Measurements from ENCODE around the gene MPG. TPM values are rescaled to one million over a fixed set of nuclear protein-coding genes. Genes with fewer than 3 reads are reported as not detected.
A peak's percentile ranks its signal among the peaks of the same experiment; 100 is the strongest.

The MPG gene
- total RNA-seq, 1 experiment from 2014 or later, result 41.1 TPM

DNA sequence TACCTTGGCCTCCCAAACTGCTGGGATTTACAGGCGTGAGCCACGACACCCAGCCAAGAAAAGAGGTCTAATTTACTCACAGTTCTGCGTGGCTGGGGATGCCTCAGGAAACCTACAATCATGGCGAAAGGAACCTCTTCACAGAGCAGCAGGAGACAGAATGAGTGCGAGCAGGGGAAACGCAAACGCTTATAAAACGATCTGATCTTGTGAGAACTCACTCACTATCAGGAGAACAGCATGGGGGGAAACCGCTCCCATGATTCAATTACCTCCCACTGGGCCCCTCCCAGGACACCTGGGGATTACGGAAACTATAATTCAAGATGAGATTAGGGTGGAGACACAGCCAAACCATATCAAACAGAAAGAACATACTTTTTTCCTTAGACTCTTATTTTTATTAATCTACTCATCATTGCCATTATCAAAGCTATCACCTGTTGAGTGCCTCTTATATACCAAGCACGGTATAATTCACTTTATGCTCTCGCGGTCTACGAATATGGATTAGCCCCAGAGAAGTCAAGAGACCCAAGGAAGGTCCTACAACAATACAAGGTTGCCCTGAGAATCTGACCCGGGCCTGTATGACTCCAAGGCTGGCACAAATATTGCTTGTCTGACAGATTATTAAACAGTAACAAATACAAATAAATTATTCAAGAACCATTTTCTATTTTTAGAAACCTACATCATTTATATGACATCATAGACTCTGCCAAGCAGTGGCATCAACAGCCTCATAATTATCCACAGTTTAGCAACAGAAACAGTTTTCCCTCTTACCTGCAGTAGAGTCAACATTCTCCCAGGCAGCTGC, 27.0 kb upstream of the MPG start:
- H3K36me3 ChIP-seq (ENCODE audit: control insufficient read depth, insufficient read depth, low read length), result 0 out of 2 replicates have a peak, but pooled peaks cover 3% of the 10 kb centered on the region
- H3K4me1 ChIP-seq, result no peaks in the 10 kb centered on the region
- no peaks in the 10 kb centered on the region for H3K9me3 ChIP-seq
- Mint-ChIP-seq H3K4me3 (ENCODE audit: unreplicated experiment) (peak overlapping the region; percentile 99), H3K27ac (ENCODE audit: unreplicated experiment) (no peak overlapping the region), H3K9me3 (ENCODE audit: unreplicated experiment) (no peaks in the 10 kb centered on the region), H3K36me3 (ENCODE audit: insufficient read depth, unreplicated experiment) (peaks cover 56% of the 10 kb centered on the region), H3K4me1 (ENCODE audit: low read depth, unreplicated experiment) (no peaks in the 10 kb centered on the region), H3K27me3 (ENCODE audit: insufficient read depth, unreplicated experiment) (no peaks in the 10 kb centered on the region)
- ChIA-PET CTCF (no interaction called here), POLR2A (no interaction called here)
- DNase-seq, result no peak
- TF ChIP-seq, protein P1, sequence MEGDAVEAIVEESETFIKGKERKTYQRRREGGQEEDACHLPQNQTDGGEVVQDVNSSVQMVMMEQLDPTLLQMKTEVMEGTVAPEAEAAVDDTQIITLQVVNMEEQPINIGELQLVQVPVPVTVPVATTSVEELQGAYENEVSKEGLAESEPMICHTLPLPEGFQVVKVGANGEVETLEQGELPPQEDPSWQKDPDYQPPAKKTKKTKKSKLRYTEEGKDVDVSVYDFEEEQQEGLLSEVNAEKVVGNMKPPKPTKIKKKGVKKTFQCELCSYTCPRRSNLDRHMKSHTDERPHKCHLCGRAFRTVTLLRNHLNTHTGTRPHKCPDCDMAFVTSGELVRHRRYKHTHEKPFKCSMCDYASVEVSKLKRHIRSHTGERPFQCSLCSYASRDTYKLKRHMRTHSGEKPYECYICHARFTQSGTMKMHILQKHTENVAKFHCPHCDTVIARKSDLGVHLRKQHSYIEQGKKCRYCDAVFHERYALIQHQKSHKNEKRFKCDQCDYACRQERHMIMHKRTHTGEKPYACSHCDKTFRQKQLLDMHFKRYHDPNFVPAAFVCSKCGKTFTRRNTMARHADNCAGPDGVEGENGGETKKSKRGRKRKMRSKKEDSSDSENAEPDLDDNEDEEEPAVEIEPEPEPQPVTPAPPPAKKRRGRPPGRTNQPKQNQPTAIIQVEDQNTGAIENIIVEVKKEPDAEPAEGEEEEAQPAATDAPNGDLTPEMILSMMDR (IDR thresholded peaks at IDR 0.05; ENCODE audit: insufficient read depth in 1 of 2, low read depth in 1 of 2, low read length in 1 of 2, severe bottlenecking in 1 of 2, unreplicated experiment in 1 of 2), result no peak
- no peaks in the 10 kb centered on the region for H3K27me3 ChIP-seq (replicated peaks; ENCODE audit: control insufficient read depth, insufficient read depth, low read length)
- BruUV-seq (replicated peaks), result TSS peak; percentile 36
- H3K4me3 ChIP-seq (ENCODE audit: low read depth, low read length), result no peak overlapping the region
- intact Hi-C loops (cut with micrococcal nuclease; ENCODE audit: unreplicated experiment), result no loop called here

DNA sequence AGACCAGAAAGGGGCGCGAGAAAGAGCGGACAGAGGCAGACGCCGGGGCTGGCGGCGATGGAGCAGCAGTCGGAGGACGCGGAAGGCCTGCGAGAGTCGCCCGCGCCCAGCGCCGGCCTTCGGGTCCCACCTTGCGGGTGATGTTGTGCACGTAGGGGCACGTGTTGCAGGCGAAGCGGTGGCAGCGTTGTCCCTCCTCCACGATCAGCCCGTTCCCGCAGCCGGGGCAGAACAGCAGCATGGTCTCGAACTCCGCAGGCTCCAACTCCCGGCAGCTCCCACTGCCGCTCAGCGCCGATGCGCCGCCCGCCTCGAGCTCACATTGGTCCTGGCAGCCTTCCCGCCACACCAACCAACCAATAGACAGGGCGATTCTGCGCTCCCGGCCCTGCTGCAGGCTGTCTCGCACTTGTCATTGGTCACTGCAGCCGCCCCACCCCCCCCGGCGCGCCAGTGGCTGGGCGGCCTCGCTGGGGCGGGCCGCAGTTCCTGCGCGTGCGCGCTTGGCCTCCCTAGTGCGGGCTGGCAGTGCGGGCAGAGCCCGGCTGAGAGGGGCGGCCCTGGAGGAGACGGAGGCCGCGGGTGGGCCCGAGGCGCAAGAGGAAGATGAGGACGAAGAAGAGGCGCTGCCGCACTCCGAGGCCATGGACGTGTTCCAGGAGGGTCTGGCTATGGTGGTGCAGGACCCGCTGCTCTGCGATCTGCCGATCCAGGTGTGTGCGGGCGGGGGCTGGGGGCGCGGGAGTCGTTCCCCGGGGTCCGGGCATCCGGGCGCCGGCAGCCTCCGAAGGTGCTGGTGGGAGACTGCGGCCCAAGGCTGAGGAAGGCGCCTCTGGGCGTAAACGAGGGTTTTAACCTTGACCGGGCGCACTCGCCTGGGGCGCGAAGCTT, 24.4 kb upstream of the MPG start, which contains the start of the genes POLR3K and SNRNP25:
TSS of gene POLR3K (minus strand) at position 263 of the 891 bp plus-strand sequence. CDS start at position 241, 22 bp downstream.
TSS of gene SNRNP25 (plus strand) at position 483 of the 891 bp plus-strand sequence. CDS start at position 672, 189 bp downstream.
- Mint-ChIP-seq H3K27ac (ENCODE audit: unreplicated experiment) (peak within 1 kb of the TSS; percentile 90), H3K27me3 (ENCODE audit: insufficient read depth, unreplicated experiment) (no peaks in the 10 kb centered on the region), H3K4me3 (ENCODE audit: unreplicated experiment) (peak within 1 kb of the TSS; percentile 99), H3K9me3 (ENCODE audit: unreplicated experiment) (no peaks in the 10 kb centered on the region), H3K36me3 (ENCODE audit: insufficient read depth, unreplicated experiment) (peaks cover 44% of the 10 kb centered on the region), H3K4me1 (ENCODE audit: low read depth, unreplicated experiment) (no peaks in the 10 kb centered on the region)
- peak; percentile 97 to 98 for DNase-seq
- peak within 1 kb of the TSS; percentile 60 for H3K4me3 ChIP-seq (ENCODE audit: low read depth, low read length)
- CTCF ChIA-PET, result interaction anchor here (0.8 to 1.4 kb wide), 4 partner anchors 12 to 53 kb away, joined by 3 to 16 read pairs (median 10); no protein-coding TSS in a partner anchor
- TF ChIP-seq, protein P1 (IDR thresholded peaks at IDR 0.05; ENCODE audit: insufficient read depth in 1 of 2, low read depth in 1 of 2, low read length in 1 of 2, severe bottlenecking in 1 of 2, unreplicated experiment in 1 of 2), result no peak
- no TSS peak for BruUV-seq (replicated peaks)
- POLR2A ChIA-PET, result interaction anchor here (0.7 to 1.5 kb wide), 5 partner anchors 9 to 348 kb away, joined by 3 to 14 read pairs (median 5); partner anchors contain the start of genes DECR2 and RHBDF1
- no peaks in the 10 kb centered on the region for H3K9me3 ChIP-seq
- intact Hi-C loops (cut with micrococcal nuclease; ENCODE audit: unreplicated experiment), result no loop called here
- H3K27me3 ChIP-seq (replicated peaks; ENCODE audit: control insufficient read depth, insufficient read depth, low read length), result no peaks in the 10 kb centered on the region
- no peaks in the 10 kb centered on the region for H3K4me1 ChIP-seq
- H3K36me3 ChIP-seq (ENCODE audit: control insufficient read depth, insufficient read depth, low read length), result peaks cover 3% of the 10 kb centered on the region; the same call in 1 of the 2 replicates

DNA sequence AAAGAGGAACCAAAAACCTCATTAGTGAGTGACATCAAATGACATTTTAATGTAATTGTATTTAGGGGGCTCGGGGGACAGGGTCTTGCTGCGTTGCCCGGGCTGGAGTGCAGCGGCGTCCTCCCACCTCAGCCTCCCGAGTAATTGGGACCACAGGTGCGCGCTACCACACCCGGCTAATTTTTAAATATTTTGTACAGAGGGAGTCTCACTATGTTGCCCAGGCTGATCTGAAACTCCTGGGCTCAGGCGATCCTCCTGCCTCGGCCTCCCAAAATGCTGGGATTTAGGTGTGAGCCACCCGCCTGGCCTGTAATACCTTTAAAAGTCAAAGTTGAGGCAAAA, 23.8 kb upstream of the MPG start:
- Mint-ChIP-seq H3K9me3 (ENCODE audit: unreplicated experiment) (no peaks in the 10 kb centered on the region), H3K27ac (ENCODE audit: unreplicated experiment) (peak overlapping the region; percentile 90), H3K4me1 (ENCODE audit: low read depth, unreplicated experiment) (no peaks in the 10 kb centered on the region), H3K4me3 (ENCODE audit: unreplicated experiment) (peak overlapping the region; percentile 99), H3K36me3 (ENCODE audit: insufficient read depth, unreplicated experiment) (peaks cover 40% of the 10 kb centered on the region), H3K27me3 (ENCODE audit: insufficient read depth, unreplicated experiment) (no peaks in the 10 kb centered on the region)
- TF ChIP-seq, protein P1 (IDR thresholded peaks at IDR 0.05; ENCODE audit: insufficient read depth in 1 of 2, low read depth in 1 of 2, low read length in 1 of 2, severe bottlenecking in 1 of 2, unreplicated experiment in 1 of 2), result no peak
- Histone ChIP-seq H3K9me3 (no peaks in the 10 kb centered on the region), H3K27me3 (replicated peaks; ENCODE audit: control insufficient read depth, insufficient read depth, low read length) (no peaks in the 10 kb centered on the region), H3K4me3 (ENCODE audit: low read depth, low read length) (peak overlapping the region; percentile 60), H3K4me1 (no peaks in the 10 kb centered on the region), H3K36me3 (ENCODE audit: control insufficient read depth, insufficient read depth, low read length) (peaks cover 3% of the 10 kb centered on the region; the same call in 1 of the 2 replicates)
- BruUV-seq (replicated peaks), result TSS peak; percentile 57
- no peak for DNase-seq
- intact Hi-C loops (cut with micrococcal nuclease; ENCODE audit: unreplicated experiment), result no loop called here
- ChIA-PET CTCF (interaction anchor here (1.2 kb wide), 1 partner anchor 12 kb away, joined by 16 read pairs; no protein-coding TSS in a partner anchor), POLR2A (interaction anchor here (1.2 kb wide), 1 partner anchor 16 kb away, joined by 5 read pairs; no protein-coding TSS in a partner anchor)
